Endothelial cell of umbilical vein (primary cell): Measurements from ENCODE around the gene LCA5L. TPM values are rescaled to one million over a fixed set of nuclear protein-coding genes. Genes with fewer than 3 reads are reported as not detected.
A peak's percentile ranks its signal among the peaks of the same experiment; 100 is the strongest.

Source experiments
- BruUV-seq: library from RNA; stranded (reverse); fragments of 400-500 nt; replicated peaks from 2 replicates; lab custom pipeline; 2021; lab: Mats Ljungman, UMichigan
- CTCF ChIA-PET: fragments of 300-600, 350-600 bp; sonication (Branson Sonifier 250); formaldehyde crosslinking; loops from one replicate; lab custom pipeline; 2021; ENCODE audit warnings: antibody characterized with exemption, inconsistent platforms; lab: Charles Lee
- POLR2A ChIA-PET: fragments of 300-600, 350-600 bp; sonication (Branson Sonifier 250); formaldehyde crosslinking; loops from one replicate; lab custom pipeline; 2021; ENCODE audit warnings: antibody characterized with exemption, inconsistent platforms; lab: Charles Lee
- DNase-seq: peaks from one replicate; pipeline ENCODE4 v3.0.0-alpha.2; 2011; ENCODE audit warnings: low read depth, low spot score
- FAIRE-seq: peaks from 2 replicates; lab custom pipeline; 2011; peaks lifted over from hg19 to GRCh38; lab: Jason Lieb, UNC
- H2AFZ ChIP-seq: 2 replicates; pipeline ENCODE4 v1.6.0; 2012; ENCODE audit warnings: low read depth, low read length, control low read depth, inconsistent platforms
- H3K27ac ChIP-seq: 2 replicates; pipeline ENCODE4 v1.5.1; 2011; ENCODE audit warnings: low read depth, mild to moderate bottlenecking, control low read depth, low read length, moderate library complexity; ENCODE audit not compliant: insufficient read depth
- H3K27me3 ChIP-seq, 2 experiments: 2 replicates each; pipeline versions ENCODE4 v1.6.0 to v1.6.1; 2011; ENCODE audit warnings: low read length in 2 of 2, mixed read lengths in 1 of 2; ENCODE audit not compliant: control insufficient read depth in 2 of 2, insufficient read depth in 2 of 2
- H3K36me3 ChIP-seq, 2 experiments: 2 replicates in 1 of 2; 3 replicates in 1 of 2; pipeline ENCODE4 v1.5.1; 2011; ENCODE audit warnings: low read length in 2 of 2, mild to moderate bottlenecking in 1 of 2, moderate library complexity in 1 of 2; ENCODE audit not compliant: control insufficient read depth in 2 of 2, insufficient read depth in 2 of 2; ENCODE audit errors: extremely low read depth in 1 of 2
- H3K4me1 ChIP-seq: 3 replicates; pipeline ENCODE4 v1.5.1; 2011; ENCODE audit warnings: mild to moderate bottlenecking, low read length; ENCODE audit not compliant: control insufficient read depth, insufficient read depth; ENCODE audit errors: extremely low read depth
- H3K4me2 ChIP-seq: 2 replicates; pipeline ENCODE4 v1.6.1; 2011; ENCODE audit warnings: low read length, control low read depth, mixed read lengths; ENCODE audit not compliant: insufficient read depth
- H3K4me3 ChIP-seq, 3 experiments: fragments of 200-600 bp in 1 of 3; sonication (generic), shearing (Covaris generic) in 1 of 3; replicated peaks in 1 of 3; 2 replicates each; pipeline ENCODE4 v1.5.1; 2011 to 2016; ENCODE audit warnings: control low read depth in 3 of 3, low read length in 3 of 3, mild to moderate bottlenecking in 2 of 3, inconsistent platforms in 1 of 3, low read depth in 1 of 3, moderate library complexity in 1 of 3; ENCODE audit not compliant: insufficient read depth in 1 of 3
- H3K79me2 ChIP-seq: 2 replicates; pipeline ENCODE4 v1.6.0; 2012; ENCODE audit warnings: low read length, inconsistent platforms; ENCODE audit not compliant: control insufficient read depth, insufficient read depth
- H3K9ac ChIP-seq: replicated peaks from 2 replicates; pipeline ENCODE3; 2011; ENCODE audit warnings: low read length, control low read depth; ENCODE audit not compliant: insufficient read depth; ENCODE audit errors: extremely low read depth
- H3K9me1 ChIP-seq: replicated peaks from 3 replicates; pipeline ENCODE4 v1.6.0; 2011; ENCODE audit warnings: mild to moderate bottlenecking, low read length; ENCODE audit not compliant: control insufficient read depth, insufficient read depth; ENCODE audit errors: extremely low read depth
- H3K9me3 ChIP-seq: replicated peaks from 2 replicates; pipeline ENCODE4 v1.5.1; 2012; ENCODE audit warnings: low read length, inconsistent platforms; ENCODE audit not compliant: control insufficient read depth, insufficient read depth
- H4K20me1 ChIP-seq: replicated peaks from 2 replicates; pipeline ENCODE3; 2011; ENCODE audit warnings: mild to moderate bottlenecking, low read length; ENCODE audit not compliant: control insufficient read depth, insufficient read depth; ENCODE audit errors: extremely low read depth
- EZH2 ChIP-seq: IDR thresholded peaks from 2 replicates; pipeline ENCODE4 v1.6.1; 2012; ENCODE audit warnings: borderline replicate concordance, low read depth, mild to moderate bottlenecking, moderate library complexity, low read length, inconsistent platforms; ENCODE audit not compliant: severe bottlenecking
- FOS ChIP-seq: IDR thresholded peaks from 2 replicates; pipeline ENCODE4 v1.6.1; 2011; ENCODE audit warnings: mild to moderate bottlenecking, low read length, moderate library complexity, borderline replicate concordance; ENCODE audit not compliant: insufficient read depth
- GATA2 ChIP-seq: IDR thresholded peaks from 2 replicates; pipeline ENCODE4 v1.7.0; 2011; ENCODE audit warnings: low read depth, mild to moderate bottlenecking, moderate library complexity, mixed read lengths, low read length; ENCODE audit not compliant: insufficient read length, insufficient read depth
- JUN ChIP-seq: IDR thresholded peaks from 2 replicates; pipeline ENCODE4 v1.6.1; 2011; ENCODE audit warnings: borderline replicate concordance, low read depth; ENCODE audit not compliant: insufficient read length, insufficient read depth
- MAX ChIP-seq: IDR thresholded peaks from 2 replicates; pipeline ENCODE4 v1.6.1; 2011; ENCODE audit not compliant: insufficient read depth, insufficient read length
- MYC ChIP-seq: IDR thresholded peaks from one replicate; pipeline ENCODE4 v1.6.1; 2011; ENCODE audit warnings: mild to moderate bottlenecking, low read depth, low read length
- POLR2A ChIP-seq: IDR thresholded peaks from 2 replicates; pipeline ENCODE4 v1.6.1; 2012; ENCODE audit warnings: low read depth, mild to moderate bottlenecking, control low read depth, low read length
- POLR2AphosphoS5 ChIP-seq: IDR thresholded peaks from 2 replicates; pipeline ENCODE4 v1.6.1; 2012; ENCODE audit warnings: low read depth, mild to moderate bottlenecking, control low read depth, low read length, moderate library complexity; ENCODE audit not compliant: insufficient read depth
- dilution Hi-C: fragments of 300-500 bp; cut with MboI; formaldehyde crosslinking; loops from one replicate; pipeline ENCODE4 v1.15.0; 2019; ENCODE audit warnings: low sequenced_read_pairs; ENCODE audit not compliant: extremely low pct_ligation_motif_present
- intact Hi-C: fragments of 100-400 bp; cut with micrococcal nuclease; formaldehyde crosslinking; loops from one replicate; pipeline ENCODE4 v1.10.0; 2022
- polyA plus RNA-seq, 4 experiments: library from polyadenylated mRNA; depleted of rRNA in 3 of 4; stranded (reverse) in 3 of 4; unstranded in 1 of 4; fragments of >200 nt; gene quantifications; 2 replicates each; pipeline versions ENCODE4 v1.2.1 to v1.2.3, GENCODE V29; 2011 to 2012; ENCODE audit warnings: missing spikeins in 1 of 4
- total RNA-seq: library from RNA; stranded (reverse); gene quantifications from 2 replicates; pipeline ENCODE4 v1.2.3, GENCODE V29; 2021
- TF ChIP-seq, protein P1 (sequence below), 2 donors: IDR thresholded peaks; 1 replicate in 1 of 2; 2 replicates in 1 of 2; pipeline ENCODE4 v1.5.1; 2011; ENCODE audit warnings: low read length in 2 of 2, mild to moderate bottlenecking in 2 of 2, moderate library complexity in 2 of 2, control low read depth in 1 of 2, inconsistent platforms in 1 of 2, low read depth in 1 of 2; ENCODE audit not compliant: insufficient read depth in 1 of 2; ENCODE audit errors: extremely low read depth in 1 of 2

The LCA5L gene
- total and polyA plus RNA-seq, 2 donors (not counting 3 experiments of a cell fraction or from before 2014, with no cell fraction given) = 0.26 to 1.0 TPM

- Histone ChIP-seq H3K4me3 (no peak overlapping the region), H3K4me1 (no peaks in the 10 kb centered on the region), H3K79me2 (no peaks in the 10 kb centered on the region), H3K27ac (no peak overlapping the region), H4K20me1 (no peaks in the 10 kb centered on the region), H3K36me3 (no peaks in the 10 kb centered on the region), H3K4me2 (no peak overlapping the region), H2AFZ (no peak overlapping the region), H3K9me3 (no peaks in the 10 kb centered on the region), H3K27me3 (peaks cover 0 to 3% of the 10 kb centered on the region in 2 experiments), H3K9me1 (no peaks in the 10 kb centered on the region), H3K9ac (no peak overlapping the region)
- no peak for DNase-seq
- ChIA-PET POLR2A (no interaction called here), CTCF (no interaction called here)
- BruUV-seq = no TSS peak
- dilution Hi-C loops = no loop called here
- intact Hi-C loops = no loop called here
- no peak for FAIRE-seq
- TF ChIP-seq FOS = no peak
Measured at GRCh38 chr21:39484711-39485276, 39.2 kb upstream of the LCA5L start.

- no peak overlapping the region for H3K9ac ChIP-seq
- no peaks in the 10 kb centered on the region for H3K36me3 ChIP-seq
- H3K9me1 ChIP-seq = no peaks in the 10 kb centered on the region
- H2AFZ ChIP-seq = no peak overlapping the region
- H3K4me1 ChIP-seq = no peaks in the 10 kb centered on the region
- H3K4me2 ChIP-seq = no peak overlapping the region
- dilution Hi-C loops = no loop called here
- BruUV-seq = no TSS peak
- no peak for TF ChIP-seq MAX
- no peak for TF ChIP-seq MYC
- TF ChIP-seq, protein P1, sequence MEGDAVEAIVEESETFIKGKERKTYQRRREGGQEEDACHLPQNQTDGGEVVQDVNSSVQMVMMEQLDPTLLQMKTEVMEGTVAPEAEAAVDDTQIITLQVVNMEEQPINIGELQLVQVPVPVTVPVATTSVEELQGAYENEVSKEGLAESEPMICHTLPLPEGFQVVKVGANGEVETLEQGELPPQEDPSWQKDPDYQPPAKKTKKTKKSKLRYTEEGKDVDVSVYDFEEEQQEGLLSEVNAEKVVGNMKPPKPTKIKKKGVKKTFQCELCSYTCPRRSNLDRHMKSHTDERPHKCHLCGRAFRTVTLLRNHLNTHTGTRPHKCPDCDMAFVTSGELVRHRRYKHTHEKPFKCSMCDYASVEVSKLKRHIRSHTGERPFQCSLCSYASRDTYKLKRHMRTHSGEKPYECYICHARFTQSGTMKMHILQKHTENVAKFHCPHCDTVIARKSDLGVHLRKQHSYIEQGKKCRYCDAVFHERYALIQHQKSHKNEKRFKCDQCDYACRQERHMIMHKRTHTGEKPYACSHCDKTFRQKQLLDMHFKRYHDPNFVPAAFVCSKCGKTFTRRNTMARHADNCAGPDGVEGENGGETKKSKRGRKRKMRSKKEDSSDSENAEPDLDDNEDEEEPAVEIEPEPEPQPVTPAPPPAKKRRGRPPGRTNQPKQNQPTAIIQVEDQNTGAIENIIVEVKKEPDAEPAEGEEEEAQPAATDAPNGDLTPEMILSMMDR (IDR thresholded peaks at IDR 0.05; ENCODE audit: extremely low read depth in 1 of 2, insufficient read depth in 1 of 2, low read depth in 1 of 2, low read length in 2 of 2) = no peak
- TF ChIP-seq POLR2A = no peak
- no peak for TF ChIP-seq JUN
- TF ChIP-seq GATA2 = no peak
- TF ChIP-seq EZH2 = no peak
- TF ChIP-seq FOS = no peak
- no peak for TF ChIP-seq POLR2AphosphoS5
- no peak for FAIRE-seq
- intact Hi-C loops = no loop called here
- H3K79me2 ChIP-seq = no peaks in the 10 kb centered on the region
- H4K20me1 ChIP-seq = no peaks in the 10 kb centered on the region
- no peak overlapping the region for H3K27ac ChIP-seq
- no peaks in the 10 kb centered on the region for H3K9me3 ChIP-seq
- ChIA-PET POLR2A (no interaction called here), CTCF (no interaction called here)
- no peak overlapping the region for H3K4me3 ChIP-seq
- DNase-seq = peak; percentile 2
- H3K27me3 ChIP-seq = peaks cover 0 to 3% of the 10 kb centered on the region in 2 experiments
Measured at GRCh38 chr21:39483917-39484316, 38.3 kb upstream of the LCA5L start.
